ENCODE measurements around the gene PDCD2L. TPM values are rescaled to one million over a fixed set of nuclear protein-coding genes. Genes with fewer than 3 reads are reported as not detected.

The PDCD2L gene
- total RNA-seq: 18.1 and 20.1 TPM in 2 replicates
- long read RNA-seq, transcript PDCD2L-201 (7 exons, 1,171 nt): major isoform, 7 of 10 reads
- long read RNA-seq, partial matches to known transcripts: 1 of 10 reads
- long read RNA-seq, other reads (novel, unspliced or antisense): 2 of 10 reads

GRCh38 chr19:34404109-34404909, at the start of gene PDCD2L:
Gene PDCD2L, plus strand, starts transcription at chr19:34404399. Its CDS starts 32 bp downstream, at chr19:34404431.
- Mint-ChIP-seq H3K36me3 (ENCODE audit: insufficient read depth) (peaks cover 17% of the 10 kb centered on the region), H3K27me3 (no peaks in the 10 kb centered on the region)
- no peak for TF ChIP-seq CTCF (IDR thresholded peaks at IDR 0.05; ENCODE audit: unreplicated experiment)

GRCh38 chr19:34355201-34355600, 49.0 kb upstream of the PDCD2L start:
- Mint-ChIP-seq H3K9me3 (ENCODE audit: low read depth) (no peaks in the 10 kb centered on the region), H3K4me3 (ENCODE audit: low read depth) (no peak overlapping the region), H3K4me1 (ENCODE audit: low read depth) (peaks cover 11% of the 10 kb centered on the region), H3K27me3 (no peaks in the 10 kb centered on the region), H3K36me3 (ENCODE audit: insufficient read depth) (peaks cover 8% of the 10 kb centered on the region), H3K27ac (no peak overlapping the region)
- no peak for TF ChIP-seq CTCF (IDR thresholded peaks at IDR 0.05; ENCODE audit: unreplicated experiment)
- DNase-seq (ENCODE audit: low spot score, unreplicated experiment): no peak

More at GRCh38 chr19:34404109-34404909, at the start of gene PDCD2L:
- no peaks in the 10 kb centered on the region for H3K9me3 Mint-ChIP-seq (ENCODE audit: low read depth)
- H3K4me3 Mint-ChIP-seq (ENCODE audit: low read depth): peak within 1 kb of the TSS; percentile 91
- peak; percentile 87 for DNase-seq (ENCODE audit: low spot score, unreplicated experiment)
- H3K27ac Mint-ChIP-seq: peak within 1 kb of the TSS; percentile 92
- peaks cover 1% of the 10 kb centered on the region for H3K4me1 Mint-ChIP-seq (ENCODE audit: low read depth)

- H3K4me1 Mint-ChIP-seq (ENCODE audit: low read depth): peaks cover 11% of the 10 kb centered on the region
- no peak for TF ChIP-seq CTCF (IDR thresholded peaks at IDR 0.05; ENCODE audit: unreplicated experiment)
- no peak for DNase-seq (ENCODE audit: low spot score, unreplicated experiment)
- no peak overlapping the region for H3K27ac Mint-ChIP-seq
- no peak overlapping the region for H3K4me3 Mint-ChIP-seq (ENCODE audit: low read depth)
- H3K36me3 Mint-ChIP-seq (ENCODE audit: insufficient read depth): peaks cover 7% of the 10 kb centered on the region
- no peaks in the 10 kb centered on the region for H3K27me3 Mint-ChIP-seq
- no peaks in the 10 kb centered on the region for H3K9me3 Mint-ChIP-seq (ENCODE audit: low read depth)
These were observed 47.3 kb upstream of the PDCD2L start for GRCh38 chr19:34356875-34357274.

- DNase-seq (ENCODE audit: low spot score, unreplicated experiment): no peak
- Mint-ChIP-seq H3K4me1 (ENCODE audit: low read depth) (peaks cover 11% of the 10 kb centered on the region), H3K27ac (no peak overlapping the region), H3K27me3 (no peaks in the 10 kb centered on the region), H3K36me3 (ENCODE audit: insufficient read depth) (peaks cover 7% of the 10 kb centered on the region), H3K9me3 (ENCODE audit: low read depth) (no peaks in the 10 kb centered on the region), H3K4me3 (ENCODE audit: low read depth) (peak overlapping the region; percentile 14)
- TF ChIP-seq CTCF (IDR thresholded peaks at IDR 0.05; ENCODE audit: unreplicated experiment): no peak
These were observed 46.8 kb upstream of the PDCD2L start for GRCh38 chr19:34357431-34357830.

- Mint-ChIP-seq H3K27me3 (peaks cover 3% of the 10 kb centered on the region), H3K9me3 (ENCODE audit: low read depth) (no peaks in the 10 kb centered on the region), H3K36me3 (ENCODE audit: insufficient read depth) (peaks cover 5% of the 10 kb centered on the region), H3K4me1 (ENCODE audit: low read depth) (peaks cover 11% of the 10 kb centered on the region), H3K4me3 (ENCODE audit: low read depth) (peak overlapping the region; percentile 83), H3K27ac (peak overlapping the region; percentile 98)
- peak; percentile 71 for TF ChIP-seq CTCF (IDR thresholded peaks at IDR 0.05; ENCODE audit: unreplicated experiment)
- DNase-seq (ENCODE audit: low spot score, unreplicated experiment): peak; percentile 97
These were observed 44.9 kb upstream of the PDCD2L start for GRCh38 chr19:34359140-34359953.

All from progenitor cell of endocrine pancreas (in vitro differentiated cells).